DMS53 treated with DMSO at 0.1 percent for 48 hours (cell line): ENCODE data around the gene UBP1.
A peak's percentile ranks its signal among the peaks of the same experiment; 100 is the strongest.
"Not testable (repeated sequence)": the region's sequence is repeated elsewhere in the genome, so short reads cannot be mapped to it uniquely, and the experiment has no call there.

Experiments
- DNase-seq: peaks from one replicate; lab custom pipeline; 2025; ENCODE audit not compliant: unreplicated experiment; lab: John Stamatoyannopoulos, UW

Gene UBP1

GRCh38 chr3:33440328-33441224 is at the start of gene UBP1:
TSS of gene UBP1 (minus strand) at chr3:33440405. CDS start at chr3:33439848, 557 bp downstream.
- DNase-seq: peak; percentile 89

GRCh38 chr3:33488683-33489082 is 48.5 kb upstream of the UBP1 start:
- no peak for DNase-seq

GRCh38 chr3:33488246-33488645 is 48.0 kb upstream of the UBP1 start:
- DNase-seq: no peak

GRCh38 chr3:33482111-33482521 is 41.9 kb upstream of the UBP1 start:
- no peak for DNase-seq

- DNase-seq: no peak
Observed at GRCh38 chr3:33474896-33475295, 34.7 kb upstream of the UBP1 start.

GRCh38 chr3:33473813-33474212 is 33.6 kb upstream of the UBP1 start:
- DNase-seq: no peak

- DNase-seq: no peak
Observed at GRCh38 chr3:33467786-33468185, 27.6 kb upstream of the UBP1 start.

- DNase-seq: no peak
Observed at GRCh38 chr3:33461097-33461496, 20.9 kb upstream of the UBP1 start.

- not testable (repeated sequence) for DNase-seq
Observed at GRCh38 chr3:33459577-33459976, 19.4 kb upstream of the UBP1 start.

GRCh38 chr3:33458446-33458845 is 18.2 kb upstream of the UBP1 start:
- no peak for DNase-seq

GRCh38 chr3:33456756-33457155 is 16.6 kb upstream of the UBP1 start:
- DNase-seq: no peak

- no peak for DNase-seq
Observed at GRCh38 chr3:33453331-33453761, 13.1 kb upstream of the UBP1 start.

GRCh38 chr3:33451994-33452393 is 11.8 kb upstream of the UBP1 start:
- not testable (repeated sequence) for DNase-seq

GRCh38 chr3:33447958-33448357 is 7.8 kb upstream of the UBP1 start:
- no peak for DNase-seq

GRCh38 chr3:33447256-33447625 is 7.0 kb upstream of the UBP1 start:
- DNase-seq: not testable (repeated sequence)

- no peak for DNase-seq
Observed at GRCh38 chr3:33442190-33442589, 2.0 kb upstream of the UBP1 start.

GRCh38 chr3:33441225-33441976 is 1.2 kb upstream of the UBP1 start:
- peak; percentile 65 for DNase-seq

GRCh38 chr3:33439546-33440327 is 468 bp downstream of the UBP1 start:
- no peak for DNase-seq

GRCh38 chr3:33438881-33439545 is 1.2 kb downstream of the UBP1 start:
- DNase-seq: no peak

- DNase-seq: no peak
Observed at GRCh38 chr3:33438284-33438668, 1.9 kb downstream of the UBP1 start.
